Suppressor macrophage treated with lipopolysaccharide for 1 hour (primary cell): ENCODE results near the gene FABP7.
A peak's percentile ranks its signal among the peaks of the same experiment; 100 is the strongest.

Source experiments
- DNase-seq, 3 donors: peaks; one replicate each; pipeline ENCODE4 v3.0.0-alpha.2; 2020 to 2022

Gene FABP7

GRCh38 chr6:122760330-122760729, 19.2 kb upstream of the FABP7 start:
- DNase-seq = no peak

- DNase-seq = no peak
Measured at GRCh38 chr6:122766256-122766655, 13.3 kb upstream of the FABP7 start.

DNA sequence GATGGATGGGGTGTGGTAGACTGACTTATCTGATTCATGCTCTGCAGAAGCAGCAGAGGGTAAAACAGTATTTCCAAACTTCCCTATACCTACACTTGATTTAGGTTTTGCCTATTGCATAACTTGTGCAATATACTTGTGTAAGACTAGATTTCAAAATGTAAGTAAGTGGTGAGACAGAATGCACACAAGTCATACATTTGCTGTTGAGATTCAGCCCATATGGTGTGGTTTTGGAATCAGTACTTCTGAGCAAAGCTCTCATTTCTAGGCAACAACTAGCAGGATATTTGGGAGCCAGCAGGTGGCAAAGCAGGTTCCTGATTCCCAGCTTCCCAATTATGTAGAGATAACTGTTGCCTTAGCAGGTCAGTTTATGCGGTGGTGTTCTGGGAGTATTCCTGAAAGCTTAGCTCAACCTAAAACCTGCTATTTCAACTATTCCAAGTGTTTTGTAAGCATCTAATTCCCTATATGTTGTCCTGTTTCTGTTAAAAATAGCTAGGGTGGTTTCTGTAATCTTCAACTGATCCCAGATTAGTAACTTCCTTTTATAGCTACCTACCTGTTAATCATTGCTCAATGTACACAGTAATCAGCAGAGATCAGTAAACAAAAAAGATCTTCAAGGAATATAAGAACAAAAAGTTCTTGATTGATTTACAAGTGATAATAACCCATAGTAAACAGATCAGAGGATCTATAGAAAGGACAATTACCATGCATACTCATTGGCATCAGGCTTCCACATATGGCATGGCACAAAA, 8.5 kb upstream of the FABP7 start:
- DNase-seq = peak; percentile 55 to 88 (median 88)

- no peak for DNase-seq
Measured at GRCh38 chr6:122772724-122773415, 6.6 kb upstream of the FABP7 start.

GRCh38 chr6:122775975-122776374, 3.5 kb upstream of the FABP7 start:
- DNase-seq = no peak

GRCh38 chr6:122778302-122778701, 1.2 kb upstream of the FABP7 start:
- DNase-seq = no peak

GRCh38 chr6:122778985-122779661, 393 bp upstream of the FABP7 start:
- no peak for DNase-seq

DNA sequence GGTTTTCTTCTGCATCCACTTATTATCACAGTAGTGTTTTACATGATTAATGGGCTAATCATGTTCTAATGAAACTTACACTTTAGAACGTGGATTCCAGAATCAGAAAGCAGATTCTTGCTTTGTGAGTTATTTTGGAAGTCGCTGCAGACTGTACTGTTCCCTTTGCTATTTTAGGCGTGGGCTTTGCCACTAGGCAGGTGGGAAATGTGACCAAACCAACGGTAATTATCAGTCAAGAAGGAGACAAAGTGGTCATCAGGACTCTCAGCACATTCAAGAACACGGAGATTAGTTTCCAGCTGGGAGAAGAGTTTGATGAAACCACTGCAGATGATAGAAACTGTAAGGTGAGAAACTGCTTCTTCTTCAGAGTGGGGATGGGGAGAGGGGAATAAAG, 598 bp downstream of the FABP7 start:
- DNase-seq = no peak

DNA sequence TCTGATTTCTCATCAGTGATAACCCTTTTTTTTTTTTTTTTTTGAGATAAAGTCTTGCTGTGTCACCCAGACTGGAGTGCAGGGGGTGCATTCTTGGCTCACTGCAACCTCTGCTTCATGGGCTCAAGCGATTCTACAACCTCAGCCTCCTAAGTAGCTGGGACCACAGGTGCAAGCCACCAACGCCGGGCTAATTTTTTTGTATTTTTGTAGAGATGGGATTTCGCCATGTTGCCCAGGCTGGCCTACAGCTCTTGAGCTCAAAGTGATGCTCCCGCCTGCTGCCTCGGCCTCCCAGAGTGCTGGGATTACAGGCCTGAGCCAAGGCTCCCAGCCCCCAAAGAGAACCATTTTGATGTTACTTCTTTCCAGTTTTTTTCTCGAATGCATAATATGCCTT, 2.2 kb downstream of the FABP7 start:
- no peak for DNase-seq

GRCh38 chr6:122783401-122783800, 3.9 kb downstream of the FABP7 start:
- DNase-seq = no peak

GRCh38 chr6:122785891-122786290, 6.4 kb downstream of the FABP7 start:
- no peak for DNase-seq

DNA sequence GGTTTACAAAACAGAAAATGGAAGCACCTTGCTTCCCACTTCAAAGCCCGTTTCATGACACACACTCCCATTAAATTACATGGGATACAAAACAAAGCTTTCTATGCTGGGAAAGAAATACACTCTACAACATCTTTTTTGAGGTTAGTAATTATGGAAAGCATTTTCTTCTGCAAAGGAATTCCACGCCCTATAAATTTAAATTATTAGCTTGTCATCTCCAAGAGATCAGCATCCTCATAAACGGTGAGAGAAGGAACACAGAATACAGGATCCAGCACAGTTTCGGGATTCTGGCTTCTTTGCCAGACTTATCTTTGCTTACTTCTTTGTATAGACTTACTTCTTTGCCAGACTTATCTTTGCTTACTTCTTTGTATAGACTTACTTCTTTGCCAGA, 8.2 kb downstream of the FABP7 start:
- no peak for DNase-seq

GRCh38 chr6:122788208-122788607, 8.7 kb downstream of the FABP7 start:
- no peak for DNase-seq

- DNase-seq = no peak
Measured at GRCh38 chr6:122788663-122789181, 9.2 kb downstream of the FABP7 start.

- peak; percentile 78 to 83 (median 82) for DNase-seq
Measured at GRCh38 chr6:122789182-122790027, 9.9 kb downstream of the FABP7 start, which contains the start of gene SMPDL3A. TSS of gene SMPDL3A (plus strand) at chr6:122789258. CDS start at chr6:122789347, 89 bp downstream.

DNA sequence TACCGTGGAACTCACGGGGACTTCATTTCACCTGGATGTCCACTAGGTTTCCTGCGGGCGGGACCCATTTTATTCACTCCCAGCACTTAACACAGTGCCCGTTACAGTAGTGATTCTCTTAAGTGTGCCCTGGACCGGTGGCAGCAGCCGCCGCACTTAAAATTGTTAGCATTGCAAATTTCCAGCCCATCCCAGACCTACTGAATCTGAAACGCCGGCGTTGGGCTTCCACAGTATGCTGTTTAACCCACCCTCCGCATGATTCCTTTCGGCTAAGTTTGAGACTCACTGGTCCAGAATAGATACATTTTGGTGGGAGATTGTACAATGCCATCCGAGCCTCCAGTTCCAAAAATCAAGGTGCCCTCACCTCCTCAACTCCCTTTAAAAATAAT, 10.5 kb downstream of the FABP7 start:
- no peak for DNase-seq

GRCh38 chr6:122790423-122791309, 11.2 kb downstream of the FABP7 start:
- DNase-seq = peak; percentile 74 to 93 (median 86)

DNA sequence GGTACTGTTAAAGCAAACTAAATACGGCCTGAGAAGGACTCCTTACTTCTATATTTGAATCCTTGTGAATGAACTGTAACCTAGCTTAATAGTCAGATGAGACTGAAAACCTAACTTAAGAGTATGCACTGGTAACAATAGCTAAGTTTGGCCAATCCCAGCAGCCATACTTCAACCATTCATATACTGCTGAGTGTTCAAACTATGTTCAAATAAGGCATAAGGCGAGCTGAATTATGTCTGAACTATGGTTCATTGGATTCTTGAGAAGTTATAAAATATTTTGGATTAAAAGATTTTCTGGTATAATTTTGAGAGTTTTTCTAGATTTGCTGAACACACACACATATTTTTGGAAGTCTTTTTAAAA, 11.8 kb downstream of the FABP7 start:
- DNase-seq = no peak

DNA sequence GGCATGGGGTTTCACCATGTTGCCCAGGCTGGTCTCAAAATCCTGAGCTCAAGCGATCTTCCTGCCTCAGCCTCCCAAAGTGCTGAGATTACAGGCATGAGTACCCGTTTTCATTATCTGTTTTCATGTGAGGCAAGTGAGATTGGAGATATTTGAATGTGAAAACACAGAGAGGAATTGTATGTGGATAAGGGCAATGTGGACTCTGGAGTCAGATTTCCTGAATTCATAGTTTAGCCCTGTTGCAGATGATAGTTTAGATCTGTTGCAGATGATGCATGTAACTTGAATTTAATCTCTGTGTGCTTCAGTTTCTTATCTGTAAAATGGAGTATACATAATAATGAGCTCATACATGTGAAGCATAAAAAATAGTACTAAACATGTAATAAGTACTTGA, 13.2 kb downstream of the FABP7 start:
- no peak for DNase-seq

- no peak for DNase-seq
Measured at GRCh38 chr6:122797537-122797936, 18.0 kb downstream of the FABP7 start.

DNA sequence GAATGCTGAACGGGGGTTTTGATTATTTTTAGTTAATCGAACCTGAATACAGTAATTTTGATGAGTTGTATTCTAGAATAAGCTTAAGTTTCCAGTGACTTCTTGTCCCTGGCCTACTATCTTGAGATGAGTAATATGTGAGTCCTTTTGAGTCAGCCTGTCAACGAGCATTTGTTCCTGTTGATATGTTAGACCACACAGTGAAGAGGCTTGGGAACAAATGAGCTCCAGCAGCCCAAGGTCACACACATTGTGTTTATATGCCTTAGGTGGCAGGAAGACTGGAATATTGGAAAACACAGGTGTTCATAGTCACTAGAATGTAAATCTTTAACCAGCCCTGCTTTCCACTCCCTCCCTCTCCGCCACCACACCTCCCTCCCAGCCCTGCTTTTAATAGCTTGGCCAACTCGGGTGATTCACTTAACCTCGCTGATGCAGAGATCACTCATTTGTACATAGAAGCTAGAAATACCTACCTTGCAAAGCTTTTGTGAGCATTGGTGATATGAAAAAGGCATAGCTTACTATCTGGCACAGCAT, 18.7 kb downstream of the FABP7 start:
- no peak for DNase-seq
